KMS-11 (cell line): ENCODE data around the gene UTP4.
"Not testable (repeated sequence)": the region's sequence is repeated elsewhere in the genome, so short reads cannot be mapped to it uniquely, and the experiment has no call there.

Experiments
- H2AFZ ChIP-seq: fragments of 200-600 bp; sonication (generic); 2 replicates; pipeline ENCODE4 v1.6.1; 2016; ENCODE audit warnings: antibody characterized with exemption, mixed run types, low read depth
- H3K27ac ChIP-seq: fragments of 200-600 bp; sonication (generic); 2 replicates; pipeline ENCODE4 v1.6.1; 2016; ENCODE audit warnings: mild to moderate bottlenecking, mixed run types
- H3K27me3 ChIP-seq: fragments of 200-600 bp; sonication (generic); 2 replicates; pipeline ENCODE4 v1.6.1; 2017; ENCODE audit warnings: mild to moderate bottlenecking, low read depth, mixed run types, moderate library complexity; ENCODE audit not compliant: insufficient read depth
- H3K36me3 ChIP-seq: fragments of 200-600 bp; sonication (generic); 2 replicates; pipeline ENCODE4 v1.6.1; 2017; ENCODE audit warnings: mild to moderate bottlenecking, mixed run types; ENCODE audit not compliant: insufficient read depth
- H3K4me1 ChIP-seq: fragments of 200-600 bp; sonication (generic); 2 replicates; pipeline ENCODE4 v1.6.1; 2016; ENCODE audit warnings: mild to moderate bottlenecking, low read depth, mixed run types; ENCODE audit not compliant: poor library complexity, severe bottlenecking
- H3K4me2 ChIP-seq: fragments of 200-600 bp; sonication (generic); 2 replicates; pipeline ENCODE4 v1.7.0; 2016; ENCODE audit warnings: mild to moderate bottlenecking, mixed run types
- H3K4me3 ChIP-seq: fragments of 200-600 bp; sonication (generic); IDR thresholded peaks from 2 replicates; pipeline ENCODE4 v1.6.1; 2017; ENCODE audit warnings: low read depth, low read length, mixed read lengths; ENCODE audit not compliant: insufficient read depth
- H3K79me2 ChIP-seq: fragments of 200-600 bp; sonication (generic); 2 replicates; pipeline ENCODE4 v1.6.1; 2016; ENCODE audit warnings: low read depth, mixed run types; ENCODE audit not compliant: insufficient read depth
- H3K9ac ChIP-seq: fragments of 200-600 bp; sonication (generic); 2 replicates; pipeline ENCODE4 v1.6.1; 2016; ENCODE audit warnings: mild to moderate bottlenecking, mixed run types
- H4K20me1 ChIP-seq: fragments of 200-600 bp; sonication (generic); 2 replicates; pipeline ENCODE4 v1.6.1; 2016; ENCODE audit warnings: mild to moderate bottlenecking, mixed run types; ENCODE audit not compliant: insufficient read depth
- TF ChIP-seq, protein P1 (sequence below): fragments of 200-600 bp; sonication (generic); conservative IDR thresholded peaks from 2 replicates; pipeline ENCODE4 v1.6.1; 2017; ENCODE audit warnings: low read depth, mild to moderate bottlenecking, antibody characterized with exemption, low read length, moderate library complexity, mixed read lengths

The UTP4 gene

DNA sequence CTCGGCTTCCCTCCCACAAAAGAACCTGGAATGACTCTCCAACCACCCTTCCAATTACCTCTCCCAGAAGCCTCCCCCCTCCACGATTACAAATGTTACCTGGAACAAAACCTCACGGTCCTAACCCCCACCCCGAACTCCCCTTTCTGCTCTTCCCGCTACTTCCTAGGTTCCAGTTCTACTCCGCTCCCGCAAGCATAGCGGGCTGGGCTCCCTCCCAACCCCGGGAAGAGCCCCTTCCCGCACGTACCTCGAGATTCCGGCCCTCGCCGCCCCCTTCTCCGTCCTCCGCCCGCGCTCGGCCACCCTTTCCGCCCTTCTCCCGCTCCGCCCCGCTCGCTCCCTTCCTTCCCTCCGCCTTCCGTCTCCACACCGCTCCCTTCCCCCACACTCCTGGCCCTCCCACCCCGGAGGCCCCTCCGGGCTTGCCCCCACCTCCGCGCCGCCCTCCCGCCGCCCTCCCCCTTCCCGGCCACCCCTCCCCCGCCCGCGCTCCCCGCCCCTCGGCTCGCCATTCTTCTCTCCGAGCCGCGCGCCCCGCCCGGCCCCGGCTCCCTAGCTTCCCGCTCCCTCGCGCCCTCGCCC, 518 bp upstream of the UTP4 start:
- 0 out of 2 replicates have a peak overlapping the region, but pooled peaks have one; percentile 67 for H2AFZ ChIP-seq
- H3K4me1 ChIP-seq: peaks cover 24% of the 10 kb centered on the region
- H4K20me1 ChIP-seq: no peaks in the 10 kb centered on the region
- H3K4me3 ChIP-seq: no peak overlapping the region
- TF ChIP-seq, protein P1, sequence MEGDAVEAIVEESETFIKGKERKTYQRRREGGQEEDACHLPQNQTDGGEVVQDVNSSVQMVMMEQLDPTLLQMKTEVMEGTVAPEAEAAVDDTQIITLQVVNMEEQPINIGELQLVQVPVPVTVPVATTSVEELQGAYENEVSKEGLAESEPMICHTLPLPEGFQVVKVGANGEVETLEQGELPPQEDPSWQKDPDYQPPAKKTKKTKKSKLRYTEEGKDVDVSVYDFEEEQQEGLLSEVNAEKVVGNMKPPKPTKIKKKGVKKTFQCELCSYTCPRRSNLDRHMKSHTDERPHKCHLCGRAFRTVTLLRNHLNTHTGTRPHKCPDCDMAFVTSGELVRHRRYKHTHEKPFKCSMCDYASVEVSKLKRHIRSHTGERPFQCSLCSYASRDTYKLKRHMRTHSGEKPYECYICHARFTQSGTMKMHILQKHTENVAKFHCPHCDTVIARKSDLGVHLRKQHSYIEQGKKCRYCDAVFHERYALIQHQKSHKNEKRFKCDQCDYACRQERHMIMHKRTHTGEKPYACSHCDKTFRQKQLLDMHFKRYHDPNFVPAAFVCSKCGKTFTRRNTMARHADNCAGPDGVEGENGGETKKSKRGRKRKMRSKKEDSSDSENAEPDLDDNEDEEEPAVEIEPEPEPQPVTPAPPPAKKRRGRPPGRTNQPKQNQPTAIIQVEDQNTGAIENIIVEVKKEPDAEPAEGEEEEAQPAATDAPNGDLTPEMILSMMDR: no peak
- peak overlapping the region; percentile 37 for H3K27ac ChIP-seq
- H3K36me3 ChIP-seq: no peaks in the 10 kb centered on the region
- H3K9ac ChIP-seq: peak overlapping the region; percentile 81
- no peaks in the 10 kb centered on the region for H3K27me3 ChIP-seq
- H3K4me2 ChIP-seq: peak overlapping the region; percentile 84
- peaks cover 75% of the 10 kb centered on the region for H3K79me2 ChIP-seq

GRCh38 chr16:69133373-69133954, 1.0 kb downstream of the UTP4 start:
- Histone ChIP-seq H2AFZ (no peak overlapping the region; the same call in 1 of the 2 replicates), H4K20me1 (no peaks in the 10 kb centered on the region)

DNA sequence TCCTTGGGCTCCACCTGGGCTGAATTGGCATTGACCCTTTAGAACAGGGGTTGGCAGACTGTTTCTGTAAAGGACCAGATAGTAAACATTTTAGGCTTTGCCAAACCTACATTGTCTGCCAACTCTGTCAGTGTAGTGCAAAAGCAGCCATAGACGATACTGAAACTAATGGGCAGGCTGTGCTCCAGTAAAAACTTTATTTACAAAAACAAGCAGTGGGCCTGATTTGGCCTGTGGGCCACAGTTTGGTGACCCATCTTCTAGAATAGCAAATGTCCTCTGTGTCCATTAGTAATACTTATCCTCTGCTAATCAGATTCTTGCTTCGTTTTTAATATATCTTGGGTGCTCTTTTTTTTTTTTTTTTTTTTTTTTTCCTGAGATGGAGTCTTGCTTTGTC, 6.2 kb downstream of the UTP4 start:
- no peak overlapping the region for H3K4me2 ChIP-seq
- H3K4me1 ChIP-seq: peaks cover 17% of the 10 kb centered on the region
- TF ChIP-seq, protein P1: no peak
- peaks cover 19% of the 10 kb centered on the region; the same call in 1 of the 2 replicates for H3K36me3 ChIP-seq
- no peak overlapping the region for H3K9ac ChIP-seq
- no peaks in the 10 kb centered on the region for H4K20me1 ChIP-seq
- H3K4me3 ChIP-seq: no peak overlapping the region
- H2AFZ ChIP-seq: no peak overlapping the region
- peaks cover 46% of the 10 kb centered on the region; the same call in 1 of the 2 replicates for H3K79me2 ChIP-seq
- H3K27me3 ChIP-seq: no peaks in the 10 kb centered on the region
- no peak overlapping the region for H3K27ac ChIP-seq

More at GRCh38 chr16:69133373-69133954, 1.0 kb downstream of the UTP4 start:
- H3K4me3 ChIP-seq: no peak overlapping the region
- H3K4me1 ChIP-seq: peaks cover 24% of the 10 kb centered on the region
- H3K27ac ChIP-seq: peak overlapping the region; percentile 37; the same call in 1 of the 2 replicates
- H3K79me2 ChIP-seq: peaks cover 77% of the 10 kb centered on the region
- H3K4me2 ChIP-seq: peak overlapping the region; percentile 86
- TF ChIP-seq, protein P1: no peak
- H3K9ac ChIP-seq: peak overlapping the region; percentile 81; the same call in 1 of the 2 replicates
- H3K36me3 ChIP-seq: peaks cover 7% of the 10 kb centered on the region; the same call in 1 of the 2 replicates
- H3K27me3 ChIP-seq: no peaks in the 10 kb centered on the region

DNA sequence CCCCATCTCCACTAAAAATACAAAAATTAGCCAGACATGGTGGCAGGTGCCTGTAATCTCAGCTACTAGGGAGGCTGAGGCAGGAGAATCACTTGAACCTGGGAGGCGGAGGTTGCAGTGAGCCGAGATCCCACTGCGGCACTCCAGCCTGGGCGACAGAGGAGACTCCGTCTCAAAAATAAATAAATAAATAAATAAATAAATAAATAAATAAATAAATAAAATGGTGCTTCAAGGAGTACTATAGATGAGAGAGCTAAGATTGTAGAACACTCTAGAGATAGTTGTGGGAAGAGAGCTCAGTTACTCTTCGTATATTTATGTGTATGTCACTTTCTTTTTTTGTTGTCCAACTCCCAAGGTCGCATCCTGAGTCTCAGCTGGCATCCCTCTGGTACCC, 7.0 kb downstream of the UTP4 start:
- not testable (repeated sequence) for H3K27me3 ChIP-seq, H3K4me2 ChIP-seq, H4K20me1 ChIP-seq, H3K9ac ChIP-seq, H3K27ac ChIP-seq, H3K4me3 ChIP-seq, H3K4me1 ChIP-seq, H2AFZ ChIP-seq
- Histone ChIP-seq H3K79me2 (peaks cover 37% of the 10 kb centered on the region; the same call in 1 of the 2 replicates), H3K36me3 (peaks cover 19% of the 10 kb centered on the region; the same call in 1 of the 2 replicates)

- no peak overlapping the region for H3K9ac ChIP-seq
- H3K4me2 ChIP-seq: no peak overlapping the region
- no peak overlapping the region for H3K27ac ChIP-seq
- no peak overlapping the region for H3K4me3 ChIP-seq
- no peak overlapping the region for H2AFZ ChIP-seq
- H3K4me1 ChIP-seq: no peaks in the 10 kb centered on the region
- H4K20me1 ChIP-seq: no peaks in the 10 kb centered on the region
- peaks cover 19% of the 10 kb centered on the region; the same call in 1 of the 2 replicates for H3K36me3 ChIP-seq
- TF ChIP-seq, protein P1: no peak
- H3K79me2 ChIP-seq: peaks cover 21% of the 10 kb centered on the region; the same call in 1 of the 2 replicates
- H3K27me3 ChIP-seq: no peaks in the 10 kb centered on the region
Measured at GRCh38 chr16:69141014-69141413, 8.6 kb downstream of the UTP4 start.
